GM18499 (cell line): Measurements from ENCODE around the gene CEP41.

ENCODE experiments used
- ATAC-seq: cut with Tn5 transposase; IDR thresholded peaks from one replicate; pipeline ENCODE4 v1.9.1; 2021; ENCODE audit warnings: moderate number of reproducible peaks; ENCODE audit not compliant: insufficient read depth, unreplicated experiment

CEP41 gene, protein sequence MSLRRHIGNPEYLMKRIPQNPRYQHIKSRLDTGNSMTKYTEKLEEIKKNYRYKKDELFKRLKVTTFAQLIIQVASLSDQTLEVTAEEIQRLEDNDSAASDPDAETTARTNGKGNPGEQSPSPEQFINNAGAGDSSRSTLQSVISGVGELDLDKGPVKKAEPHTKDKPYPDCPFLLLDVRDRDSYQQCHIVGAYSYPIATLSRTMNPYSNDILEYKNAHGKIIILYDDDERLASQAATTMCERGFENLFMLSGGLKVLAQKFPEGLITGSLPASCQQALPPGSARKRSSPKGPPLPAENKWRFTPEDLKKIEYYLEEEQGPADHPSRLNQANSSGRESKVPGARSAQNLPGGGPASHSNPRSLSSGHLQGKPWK

DNA sequence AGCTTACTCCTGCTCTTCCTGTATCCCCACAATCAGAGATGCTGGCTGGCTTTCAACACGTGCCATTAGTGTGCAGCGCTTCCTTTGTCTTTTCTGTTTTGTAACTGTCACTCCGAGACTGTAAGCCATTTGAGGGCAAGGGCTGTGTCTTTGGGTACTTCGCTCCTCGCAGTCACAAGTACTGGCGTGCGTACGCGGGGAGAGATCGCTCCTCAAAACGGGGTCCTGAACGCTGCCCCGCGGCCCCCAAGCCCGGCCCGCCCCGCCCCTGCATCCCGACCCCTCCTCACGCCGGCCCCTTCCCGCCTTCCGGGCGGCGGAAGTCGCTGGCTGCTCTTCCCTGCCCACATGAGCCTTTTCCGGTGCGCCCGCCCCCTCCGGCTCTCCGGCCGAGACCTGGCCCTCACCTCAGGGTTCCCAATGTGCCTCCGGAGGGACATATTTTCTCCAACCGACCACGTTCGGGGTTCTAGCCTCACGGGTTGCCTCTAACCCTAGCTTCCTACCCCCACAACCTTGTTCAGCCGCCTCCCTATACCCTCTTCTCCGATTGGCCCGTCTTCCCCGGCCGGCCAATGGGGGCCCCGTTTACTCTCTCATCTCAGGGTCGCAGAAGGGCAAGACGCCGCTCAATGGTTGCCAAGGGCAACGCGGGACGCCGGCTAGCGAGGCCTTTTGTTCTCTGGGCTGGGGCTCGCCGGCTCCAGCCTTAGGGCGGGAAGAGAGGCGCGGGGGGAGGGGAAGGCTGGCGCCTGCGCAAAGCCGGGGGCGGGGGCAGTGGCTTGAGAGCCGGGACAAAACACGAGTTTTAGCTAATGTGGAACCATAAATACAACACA lies at the start of gene CEP41:
CEP41 (minus strand) TSS at position 490 of the 839 bp plus-strand sequence; CDS start at position 440, 50 bp downstream.
- peak; percentile 92 for ATAC-seq

DNA sequence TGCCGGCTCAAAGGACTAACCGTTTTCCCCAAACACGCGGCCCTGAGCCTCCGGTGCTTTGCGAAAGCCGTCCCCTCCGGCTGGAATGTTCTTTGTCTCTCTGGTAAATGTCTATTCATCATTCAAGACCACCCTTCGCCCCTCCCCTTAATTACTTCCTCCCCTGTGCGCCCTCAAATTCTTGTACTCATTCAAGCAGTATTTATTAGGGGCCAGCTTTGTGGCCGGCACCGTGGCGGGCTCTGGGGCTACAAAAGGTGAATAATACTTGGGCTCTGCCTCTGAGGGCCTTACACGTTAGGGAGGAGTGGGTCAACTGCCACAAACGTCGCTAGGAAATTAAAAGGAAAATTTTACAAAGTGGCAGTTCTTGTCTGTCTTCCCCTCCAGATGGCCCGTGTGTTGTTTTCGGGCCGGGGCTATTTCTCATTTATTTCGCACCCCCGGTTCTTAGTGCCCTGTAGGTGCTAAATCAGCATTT lies 49.5 kb upstream of the CEP41 start:
- no peak for ATAC-seq

GRCh38 chr7:130489140-130489983 lies 48.5 kb upstream of the CEP41 start:
- ATAC-seq: no peak

- no peak for ATAC-seq
Measured at GRCh38 chr7:130488392-130489139, 47.8 kb upstream of the CEP41 start.

GRCh38 chr7:130486954-130487436 lies 46.2 kb upstream of the CEP41 start:
- no peak for ATAC-seq

- ATAC-seq: no peak
Measured at GRCh38 chr7:130486114-130486953, 45.5 kb upstream of the CEP41 start.

- no peak for ATAC-seq
Measured at GRCh38 chr7:130485734-130486113, 44.9 kb upstream of the CEP41 start.

GRCh38 chr7:130483031-130483430 lies 42.2 kb upstream of the CEP41 start:
- ATAC-seq: no peak

DNA sequence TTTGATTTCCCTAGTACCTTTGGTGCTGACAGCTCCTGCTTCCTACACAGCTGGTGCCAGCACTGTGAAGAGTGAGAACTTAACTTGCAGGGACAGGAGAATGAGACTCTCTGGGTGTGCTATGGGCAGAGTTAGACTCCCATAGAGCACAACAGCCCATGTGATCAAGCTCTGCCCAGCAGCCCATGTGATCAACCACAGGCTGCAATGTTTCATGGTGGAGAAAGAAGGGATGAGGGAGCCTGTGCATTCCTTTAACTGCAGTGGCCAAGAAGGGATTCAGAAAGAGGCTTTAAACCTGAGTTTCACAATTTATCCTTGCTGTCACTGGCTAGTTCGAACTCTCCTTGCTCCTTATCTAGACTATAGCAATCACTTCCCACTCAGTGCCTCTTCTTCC lies 41.1 kb upstream of the CEP41 start:
- ATAC-seq: no peak

DNA sequence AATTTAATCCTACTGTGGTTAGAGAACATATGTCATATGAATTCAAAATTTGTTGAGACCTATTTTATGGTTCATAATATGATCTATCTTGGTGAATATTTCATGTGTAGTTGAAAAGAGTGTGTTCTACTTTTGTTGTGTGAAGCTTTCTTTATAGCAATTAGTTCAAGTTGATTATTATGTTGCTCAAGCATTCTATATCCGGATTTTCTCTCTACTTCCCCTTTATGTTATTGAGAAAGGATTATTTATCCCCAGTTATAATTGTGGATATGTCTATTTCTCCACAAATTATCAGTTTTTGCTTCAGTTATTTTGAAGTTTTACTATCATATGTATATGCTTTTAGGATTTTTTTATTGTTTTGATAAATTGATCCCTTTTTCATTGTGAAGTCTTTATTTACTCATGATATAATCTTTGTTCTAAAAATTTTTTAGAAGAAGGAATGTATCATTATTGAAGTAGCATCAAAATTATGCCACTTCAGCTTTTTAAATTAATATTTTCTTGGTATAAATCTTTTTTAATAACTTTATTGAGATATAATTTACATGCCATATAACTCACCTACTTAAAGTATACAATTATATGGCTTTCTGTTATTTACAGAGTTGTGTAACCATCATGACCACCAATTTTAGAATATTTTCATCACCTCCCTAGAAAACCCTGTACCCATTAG lies 39.0 kb upstream of the CEP41 start:
- ATAC-seq: no peak

DNA sequence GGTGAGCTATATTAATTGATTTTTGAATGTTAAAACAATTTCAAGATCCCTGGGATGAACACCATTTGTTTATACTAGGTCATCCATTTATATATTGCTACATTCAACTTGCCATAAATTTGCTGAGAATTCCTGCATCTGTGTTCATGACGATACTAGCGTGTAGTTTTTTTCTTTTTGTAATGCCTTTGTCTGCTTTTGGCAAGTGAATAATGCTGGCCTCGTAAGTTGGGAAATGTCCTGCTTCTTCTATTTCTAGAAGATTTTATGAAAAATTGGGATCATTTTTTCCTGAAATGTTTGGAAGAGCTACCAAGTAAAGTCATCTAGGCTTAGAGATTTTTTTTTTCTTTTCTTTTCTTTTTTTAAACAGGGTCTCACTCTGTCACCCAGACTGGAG lies 38.2 kb upstream of the CEP41 start:
- no peak for ATAC-seq

DNA sequence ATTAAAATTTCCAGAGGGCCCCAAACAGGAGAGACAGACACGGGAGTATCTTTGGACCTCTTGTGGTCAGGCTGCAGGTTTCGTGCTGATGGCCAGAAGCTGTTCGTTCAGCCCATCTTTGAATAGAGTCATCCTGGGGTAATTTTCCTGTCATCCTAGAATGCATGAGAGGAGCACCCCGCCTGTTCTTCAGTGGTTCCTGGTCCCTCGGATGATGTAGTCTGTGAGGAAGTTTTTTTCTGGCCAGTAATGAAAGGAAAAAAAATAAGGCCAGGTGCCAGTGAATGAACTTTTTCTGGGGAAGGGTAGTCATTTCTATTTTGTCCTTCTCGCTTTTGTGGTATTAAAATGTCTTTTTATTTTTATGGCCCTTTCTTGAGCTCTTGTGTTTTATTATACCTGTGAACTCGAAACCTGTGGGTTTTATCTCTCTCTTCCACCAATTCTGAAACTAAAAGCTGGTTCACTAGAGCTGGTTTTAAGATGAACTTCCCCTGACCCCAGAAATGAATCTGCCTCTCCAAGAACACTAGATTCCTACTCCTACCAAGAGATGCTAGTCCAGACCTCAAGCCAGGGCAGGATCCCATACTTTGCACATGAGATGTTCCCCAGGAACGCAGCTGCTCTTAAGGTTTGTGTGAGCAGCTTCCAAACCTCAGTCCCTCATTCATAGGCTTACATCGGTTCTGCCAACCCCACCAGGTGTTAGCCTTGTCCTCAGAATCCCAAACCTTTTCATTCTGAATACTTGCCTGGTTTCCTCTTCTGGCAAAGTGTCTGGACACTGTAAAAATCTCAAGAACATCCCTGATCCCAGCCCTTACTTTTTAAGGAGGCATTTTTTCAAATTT lies 35.7 kb upstream of the CEP41 start:
- no peak for ATAC-seq

- no peak for ATAC-seq
Measured at GRCh38 chr7:130475776-130476175, 35.0 kb upstream of the CEP41 start.

DNA sequence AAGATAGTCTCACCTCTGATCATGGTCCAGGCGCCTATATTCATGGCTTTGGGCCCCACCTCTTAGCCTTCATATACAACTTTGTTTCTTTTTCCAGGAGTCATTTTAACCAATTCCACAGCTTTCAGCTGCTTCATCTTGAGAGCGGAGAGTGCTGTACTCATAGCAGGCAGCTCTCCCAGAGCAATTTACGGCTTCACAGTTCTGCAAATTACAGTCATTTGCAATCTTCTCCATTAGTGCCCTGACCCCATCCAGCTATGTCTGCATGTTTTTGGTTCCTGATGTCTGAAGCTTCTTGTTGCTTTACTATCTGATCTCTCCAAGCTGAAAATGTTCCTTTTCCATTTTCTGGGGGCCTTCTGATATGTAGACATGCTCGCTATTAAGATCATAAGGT lies 33.1 kb upstream of the CEP41 start:
- no peak for ATAC-seq

DNA sequence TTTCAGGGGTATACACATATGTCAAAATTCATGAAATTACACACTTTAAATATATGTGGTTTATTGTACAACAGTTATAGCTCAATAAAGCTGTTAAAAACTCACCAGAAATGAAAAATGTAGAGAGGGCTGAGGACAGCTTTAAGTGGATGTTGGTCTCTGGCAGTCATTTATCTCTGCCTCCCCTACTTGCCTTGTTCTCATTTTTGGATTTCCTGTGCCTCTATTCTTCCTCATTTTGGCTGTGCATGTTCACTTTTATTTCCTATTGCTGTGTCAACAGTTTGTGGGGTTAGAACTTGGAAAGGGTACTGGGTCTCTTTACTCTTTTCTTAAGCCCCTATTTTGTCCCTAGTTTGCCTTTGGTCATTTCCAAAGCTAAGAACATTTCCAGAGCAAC lies 32.5 kb upstream of the CEP41 start:
- ATAC-seq: no peak

GRCh38 chr7:130471974-130472373 lies 31.2 kb upstream of the CEP41 start:
- ATAC-seq: no peak

DNA sequence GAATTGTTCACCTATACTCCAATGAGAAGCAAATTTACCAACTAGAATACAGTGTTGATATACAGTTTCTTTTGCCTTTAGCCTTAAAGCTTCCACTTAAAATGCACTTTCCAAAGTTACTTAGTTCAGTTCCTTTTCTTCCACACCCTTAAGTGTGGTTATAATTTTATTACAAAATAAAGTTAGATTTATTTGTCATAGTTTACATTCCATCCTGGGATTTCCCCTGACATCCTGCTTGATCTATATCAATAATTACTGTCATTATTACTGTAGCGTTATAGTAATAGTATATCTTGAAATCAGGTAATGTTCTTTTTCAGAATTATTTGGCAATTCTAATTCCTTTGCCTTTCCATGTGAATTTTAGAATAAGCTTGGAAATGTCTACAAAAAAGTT lies 27.8 kb upstream of the CEP41 start:
- no peak for ATAC-seq
